CMK (cell line): ENCODE data around the gene ABCB9.
"Not testable (repeated sequence)": the region's sequence is repeated elsewhere in the genome, so short reads cannot be mapped to it uniquely, and the experiment has no call there.

Experiments
- DNase-seq: peaks from one replicate; pipeline ENCODE4 v3.0.0-alpha.2; 2010; ENCODE audit warnings: low read depth

The ABCB9 gene

DNA sequence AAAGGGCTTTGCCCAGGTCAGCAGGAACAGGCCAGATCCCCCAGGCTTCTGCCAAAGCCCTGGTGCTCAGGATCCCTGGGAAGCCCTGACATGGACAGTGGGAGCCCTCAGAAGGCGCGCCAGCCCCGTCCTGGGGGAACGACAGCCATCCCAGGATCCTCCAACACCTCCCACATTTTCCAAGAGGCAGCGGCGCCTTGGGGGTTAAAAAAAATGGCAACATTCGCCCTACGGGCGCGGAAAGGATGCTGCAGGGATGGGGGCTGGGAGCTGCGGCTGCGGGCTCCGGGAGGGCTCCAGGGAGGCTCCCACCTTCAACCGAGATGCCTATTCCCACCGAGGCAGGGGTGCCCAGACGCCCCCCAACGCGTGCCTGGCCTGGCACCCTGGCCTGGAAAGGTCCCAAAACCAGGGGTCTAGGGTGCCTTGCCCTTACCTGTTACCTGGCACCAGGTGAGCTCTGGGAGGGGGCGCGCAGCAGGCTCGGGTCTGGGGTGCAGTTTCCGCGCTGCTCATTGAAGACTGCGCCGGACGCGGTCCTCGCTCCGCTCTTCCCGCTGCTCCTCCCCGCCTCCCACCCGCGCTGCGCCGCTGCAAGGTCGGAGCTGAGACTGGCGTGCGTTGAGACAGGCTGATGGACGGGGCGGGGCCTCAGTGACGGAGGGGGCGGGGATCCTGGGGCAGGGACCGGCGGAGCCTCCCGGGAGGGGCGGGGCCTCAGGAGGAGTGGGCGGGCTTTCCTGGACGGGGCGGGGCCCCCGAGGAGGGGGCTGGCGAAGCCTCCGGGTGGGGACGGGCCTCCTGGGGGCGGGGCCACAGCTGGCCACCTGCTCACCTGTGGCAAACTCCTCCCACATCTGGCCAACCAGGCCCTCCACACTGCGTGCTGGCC, at the start of gene ABCB9:
TSS of gene ABCB9 (minus strand) at position 613 of the 892 bp plus-strand sequence. CDS start 6,228 bp downstream, outside the sequence.
- peak; percentile 89 for DNase-seq

DNA sequence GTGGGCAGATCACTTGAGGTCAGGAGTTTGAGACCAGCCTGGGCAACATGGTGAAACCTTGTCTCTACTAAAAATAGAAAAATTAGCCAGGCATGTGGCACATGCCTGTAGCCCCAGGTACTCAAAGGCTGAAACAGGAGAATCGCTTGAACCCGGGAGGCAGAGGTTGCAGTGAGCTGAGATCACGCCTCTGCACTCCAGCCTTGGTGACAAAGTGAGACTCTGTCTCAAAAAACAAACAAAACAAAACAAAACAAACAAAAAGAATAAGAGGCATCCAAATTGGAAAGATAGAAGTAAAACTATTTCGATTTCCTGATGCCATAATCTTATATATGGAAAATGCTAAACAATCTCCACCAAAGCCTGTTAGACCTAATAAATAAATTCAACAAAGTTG, 48.2 kb upstream of the ABCB9 start:
- not testable (repeated sequence) for DNase-seq

DNA sequence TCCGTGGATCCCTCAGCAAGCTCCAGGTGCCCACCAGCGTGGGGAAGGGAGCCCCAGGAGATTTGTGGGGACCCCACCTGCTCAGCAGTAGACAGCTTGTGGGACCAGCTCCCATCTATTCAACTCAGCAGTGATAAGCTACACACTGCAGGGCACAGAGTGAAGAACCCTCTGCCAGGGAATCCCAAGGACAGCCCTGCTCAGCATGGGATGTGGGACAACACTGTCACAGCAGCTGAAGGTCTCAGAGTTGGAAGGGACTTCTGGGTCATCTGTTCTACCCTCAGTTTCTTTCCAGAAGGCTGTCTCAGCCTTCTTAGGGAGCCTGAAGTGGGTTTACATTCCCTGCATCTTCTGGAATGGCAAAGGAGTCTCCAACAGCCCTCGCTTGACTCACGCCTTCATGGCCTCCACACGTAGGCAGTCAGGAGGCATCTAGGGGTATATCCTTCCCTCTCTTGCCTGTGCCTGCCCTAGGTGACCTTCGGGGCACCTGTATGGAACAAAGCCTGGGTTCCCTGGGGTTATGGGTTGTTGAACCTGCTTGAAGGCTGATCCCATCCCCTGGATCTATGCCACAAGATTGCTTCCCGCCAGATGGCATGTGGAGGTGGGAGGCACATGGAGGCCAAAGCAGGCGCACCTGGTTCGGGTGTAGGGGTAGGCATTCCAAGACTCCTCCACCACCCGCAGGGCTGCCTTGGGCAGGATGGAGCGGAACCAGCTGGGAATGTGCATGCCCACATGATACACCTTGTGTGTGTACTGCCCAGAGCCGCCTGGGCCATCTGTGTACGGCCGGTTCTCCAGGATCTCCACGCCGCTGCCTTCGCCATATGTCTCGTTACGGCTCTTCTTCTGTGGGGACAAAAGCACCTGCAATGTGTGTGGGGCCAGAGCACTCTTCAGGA, 47.2 kb upstream of the ABCB9 start:
- no peak for DNase-seq

DNA sequence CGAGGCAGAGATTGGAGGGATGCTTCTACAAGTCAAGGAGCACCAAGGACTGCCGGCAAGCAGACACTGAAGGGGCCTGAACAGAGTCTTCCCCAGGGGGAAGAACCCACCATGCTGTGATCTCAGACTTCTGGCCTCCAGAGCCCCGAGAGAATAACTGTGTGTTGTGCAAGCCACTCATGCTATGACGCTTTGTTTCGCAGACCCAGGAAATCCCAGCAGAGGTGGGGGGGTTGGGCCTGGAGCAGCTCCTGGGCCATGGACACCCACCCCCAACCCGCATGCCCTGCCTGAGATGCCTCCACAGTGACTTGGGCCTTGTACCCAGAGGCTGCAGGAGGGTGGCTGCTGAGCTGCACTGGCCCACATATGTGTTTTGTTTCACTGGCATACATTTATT, 45.4 kb upstream of the ABCB9 start:
- no peak for DNase-seq

DNA sequence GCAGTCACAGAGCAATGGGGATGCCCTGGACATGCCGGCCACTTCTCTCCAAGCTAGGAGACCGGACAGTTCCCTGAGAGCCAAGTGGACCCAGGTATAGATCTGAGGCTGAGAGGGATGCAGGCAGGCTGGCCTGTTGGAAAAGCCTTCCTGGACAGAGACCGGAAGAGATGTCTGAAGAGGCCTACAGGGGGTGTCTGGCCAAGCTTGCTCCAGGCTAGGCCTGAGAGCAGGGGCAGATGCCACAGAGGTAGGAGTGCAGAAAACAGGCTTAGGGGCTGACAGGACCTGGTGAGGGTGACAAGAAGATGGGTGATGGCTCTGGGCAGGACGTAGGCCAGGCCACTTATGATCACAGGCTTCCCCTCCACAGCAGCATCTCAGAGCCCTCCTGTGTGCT, 44.4 kb upstream of the ABCB9 start:
- no peak for DNase-seq

DNA sequence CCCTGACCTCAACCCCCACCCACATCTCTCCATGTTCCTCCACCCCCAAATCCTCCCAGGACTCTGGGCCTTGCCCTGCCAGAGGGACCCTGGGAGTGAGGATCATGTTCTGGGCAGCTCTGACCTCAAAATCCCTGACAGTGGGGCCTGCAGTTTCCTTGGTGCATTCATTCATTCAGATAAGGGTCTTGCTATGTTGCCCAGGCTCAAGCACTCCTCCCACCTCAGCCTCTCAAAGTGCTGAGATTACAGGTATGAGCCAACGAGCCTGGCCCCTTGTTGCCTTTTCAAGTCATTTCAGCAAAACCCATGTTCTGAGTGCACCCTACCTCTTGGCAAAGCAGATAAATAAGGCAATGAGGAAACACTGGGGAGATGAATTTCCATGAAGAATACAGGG, 43.8 kb upstream of the ABCB9 start:
- no peak for DNase-seq

DNA sequence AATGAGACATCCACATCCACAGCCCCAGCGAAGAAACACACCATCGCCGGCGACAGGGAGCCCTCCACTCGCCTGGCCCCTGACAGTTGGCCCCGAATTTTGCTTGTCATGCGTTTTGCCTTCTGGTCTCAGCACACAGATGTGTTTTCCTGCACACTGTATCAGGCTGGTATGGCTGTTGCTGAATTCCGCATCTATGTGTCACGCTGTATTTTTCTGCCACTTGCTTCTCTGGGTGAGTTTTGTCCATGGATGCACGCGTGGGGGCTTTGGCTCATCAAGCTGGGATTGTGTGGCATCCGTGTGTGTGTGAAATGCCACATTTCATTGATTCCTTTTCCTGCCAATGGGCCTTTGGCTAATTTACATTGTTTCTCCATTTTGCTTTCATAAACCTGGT, 40.7 kb upstream of the ABCB9 start:
- no peak for DNase-seq

DNA sequence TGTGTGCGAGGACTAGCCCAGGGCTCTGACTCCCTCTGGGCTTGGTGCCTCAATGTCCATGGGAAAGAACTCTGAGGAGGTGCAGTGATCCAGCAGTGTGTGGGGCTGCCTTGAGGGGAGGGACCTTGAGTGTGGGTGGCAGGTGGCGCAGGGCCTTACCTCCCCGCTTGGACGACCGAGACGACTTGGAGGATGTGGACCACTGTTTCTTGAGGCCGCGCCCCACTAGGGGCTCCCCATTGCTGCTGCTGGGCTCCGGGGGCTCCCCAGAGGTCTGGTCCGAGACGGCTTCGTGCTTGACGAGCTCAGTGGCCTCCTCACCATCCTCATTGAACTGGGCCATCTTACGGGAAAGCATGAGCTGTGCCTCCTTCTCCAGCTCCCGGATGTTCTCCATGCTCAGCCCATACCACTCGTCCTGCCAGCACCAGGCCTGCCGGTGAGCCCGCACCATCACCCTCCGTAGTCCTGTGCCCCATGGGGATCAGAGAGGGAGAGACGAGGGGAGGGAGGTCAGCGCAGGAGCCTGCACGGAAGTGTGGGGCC, 38.9 kb upstream of the ABCB9 start:
- no peak for DNase-seq

DNA sequence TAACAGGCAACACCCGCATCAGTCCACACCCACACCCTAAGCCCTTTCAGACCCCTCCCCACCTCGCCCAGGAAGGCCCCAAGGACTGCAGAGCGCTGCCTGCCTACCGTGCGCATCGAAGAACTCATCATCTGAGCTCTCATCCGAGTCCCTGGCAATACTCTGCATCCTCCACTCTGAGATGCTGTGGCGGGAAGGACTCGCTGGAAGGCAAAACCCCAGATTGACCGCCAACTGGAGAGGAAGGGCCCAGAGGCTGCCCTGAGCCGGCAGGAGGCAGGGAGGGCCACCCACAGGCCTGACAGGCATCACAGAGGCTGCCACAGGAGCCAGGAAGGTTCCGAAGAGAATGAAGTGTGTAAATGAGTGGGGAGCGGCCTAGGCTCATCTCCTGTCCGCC, 38.0 kb upstream of the ABCB9 start:
- no peak for DNase-seq

DNA sequence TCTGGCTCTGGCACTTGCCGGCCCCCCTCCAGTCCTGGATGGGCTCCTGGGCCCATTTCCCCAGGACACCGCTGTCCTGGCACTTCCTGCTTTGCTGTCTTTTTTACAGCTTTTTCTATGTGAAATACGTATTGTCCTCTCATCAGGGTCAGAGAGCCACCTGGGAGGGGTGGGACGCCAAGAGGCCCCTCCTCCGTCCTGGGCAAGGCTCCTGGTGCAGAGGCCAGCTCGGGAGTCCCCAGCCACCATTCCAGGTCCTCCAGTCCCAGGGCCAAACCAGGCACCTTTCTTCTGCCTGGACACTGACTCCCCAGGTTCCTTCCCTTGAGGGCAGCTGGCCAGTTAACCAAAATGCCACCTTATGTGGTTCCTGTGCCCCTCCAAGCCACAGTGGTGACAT, 37.0 kb upstream of the ABCB9 start:
- no peak for DNase-seq

DNA sequence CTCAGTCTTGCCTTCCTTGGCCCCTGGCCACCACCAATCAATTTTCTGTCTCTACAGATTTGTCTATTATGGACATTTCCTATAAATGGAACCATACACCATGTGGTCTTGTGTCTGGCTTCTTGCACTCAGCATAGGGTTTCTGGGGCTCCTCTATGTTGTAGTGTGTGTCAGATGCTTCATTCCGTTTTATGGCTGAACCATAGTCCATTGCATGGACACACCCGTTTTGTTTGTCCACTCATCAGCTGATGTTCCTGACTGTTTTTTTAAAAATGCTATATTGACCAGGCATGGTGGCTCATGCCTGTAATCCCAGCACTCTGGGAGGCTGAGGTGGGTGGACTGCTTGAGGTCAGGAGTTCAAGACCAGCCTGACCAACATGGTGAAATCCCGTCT, 35.2 kb upstream of the ABCB9 start:
- DNase-seq, result no peak

DNA sequence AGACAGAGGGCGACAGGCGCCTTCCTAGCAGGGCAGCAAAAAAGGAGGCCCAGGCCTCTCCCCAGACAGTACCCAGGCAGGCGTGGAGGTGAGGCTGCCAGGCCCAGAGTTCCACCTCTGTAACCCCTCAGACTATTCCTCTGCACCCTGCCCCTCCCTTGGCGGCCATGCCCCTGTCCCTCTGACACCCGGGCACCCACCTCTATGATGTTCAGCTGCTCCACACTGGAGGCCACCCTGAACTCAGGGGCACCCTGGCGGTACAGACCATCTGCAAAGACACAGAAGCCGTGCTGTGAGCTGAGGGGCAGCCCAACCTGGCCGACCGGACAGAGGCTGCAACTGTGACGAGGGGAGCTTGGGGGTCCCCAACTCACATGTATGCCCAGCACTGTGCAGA, 34.3 kb upstream of the ABCB9 start:
- no peak for DNase-seq

DNA sequence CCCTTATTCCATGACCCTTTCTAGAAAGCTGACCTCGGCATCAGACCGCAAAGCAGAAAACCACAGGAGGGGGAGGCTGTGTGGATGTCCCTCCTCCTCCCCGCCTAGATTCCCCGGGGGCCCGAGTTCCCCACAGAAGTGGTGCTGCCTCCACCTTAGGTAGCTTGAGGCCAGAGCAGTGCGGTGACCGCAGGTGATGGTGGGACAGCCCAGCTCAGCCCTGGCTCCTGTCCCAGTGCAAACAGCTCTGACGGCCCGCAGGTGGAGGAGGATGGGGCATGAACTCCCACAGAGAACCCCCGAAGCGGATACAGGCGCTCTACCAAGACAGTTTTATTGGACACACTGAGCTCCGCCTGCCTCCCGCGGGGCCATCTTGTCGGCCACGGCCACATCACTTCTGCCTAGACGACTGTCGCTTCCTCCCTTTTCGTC, 33.7 kb upstream of the ABCB9 start:
- no peak for DNase-seq

DNA sequence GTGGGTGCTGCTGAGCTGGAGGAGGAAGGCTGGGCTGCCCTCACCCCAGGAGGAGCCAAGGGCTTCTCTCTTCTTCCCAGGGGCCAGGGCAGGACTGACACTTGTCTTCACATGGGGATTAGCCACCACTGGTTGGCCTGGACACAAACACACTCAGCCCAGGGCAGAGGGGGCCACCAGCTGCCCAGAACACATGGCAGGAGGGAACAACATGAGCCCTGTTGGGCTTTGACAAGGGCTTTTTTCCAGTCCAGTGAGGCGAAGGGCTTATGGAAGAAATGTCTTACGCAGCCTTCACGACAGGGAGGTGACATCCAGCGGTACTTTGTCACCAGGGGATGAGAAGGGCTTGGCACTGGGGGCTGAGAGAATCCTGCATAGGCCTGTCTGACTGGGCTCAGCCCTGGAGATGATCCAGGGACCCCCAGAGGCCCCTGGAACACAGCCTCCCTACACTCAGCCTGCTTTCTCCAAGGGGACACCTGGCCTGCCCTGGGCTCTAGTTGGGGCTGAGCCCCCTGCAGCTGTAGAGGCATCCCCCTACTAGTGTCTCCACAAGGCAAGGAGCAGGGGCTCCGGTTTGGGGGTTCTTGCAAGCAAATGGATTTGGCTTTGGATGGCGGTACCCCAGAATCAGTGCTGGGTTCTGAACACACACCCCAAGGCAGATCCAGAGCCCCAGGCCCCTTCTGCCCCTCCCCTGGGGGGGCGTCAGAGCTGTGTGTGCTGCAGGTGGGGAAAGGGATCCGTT, 33.1 kb upstream of the ABCB9 start:
- DNase-seq, result no peak

DNA sequence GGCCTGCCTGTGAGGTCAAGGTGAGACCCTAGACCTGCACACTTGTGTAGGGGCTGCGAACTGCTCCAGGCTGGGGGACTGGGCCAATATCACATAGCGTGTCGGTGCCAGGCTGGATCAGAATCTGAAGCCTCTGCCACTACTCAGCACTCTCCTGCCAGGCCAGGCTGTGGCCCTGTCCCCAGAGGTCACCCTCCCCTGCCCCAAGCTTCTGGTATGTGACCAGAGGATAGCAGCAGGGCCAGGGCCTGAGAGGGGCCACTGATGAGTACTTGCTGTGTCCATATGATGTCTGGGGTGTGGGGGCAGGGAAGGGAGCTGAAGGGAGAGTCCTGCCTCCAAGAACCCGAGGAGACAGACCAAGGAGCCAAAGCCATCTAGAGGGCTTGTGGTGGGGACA, 32.1 kb upstream of the ABCB9 start:
- DNase-seq, result no peak

DNA sequence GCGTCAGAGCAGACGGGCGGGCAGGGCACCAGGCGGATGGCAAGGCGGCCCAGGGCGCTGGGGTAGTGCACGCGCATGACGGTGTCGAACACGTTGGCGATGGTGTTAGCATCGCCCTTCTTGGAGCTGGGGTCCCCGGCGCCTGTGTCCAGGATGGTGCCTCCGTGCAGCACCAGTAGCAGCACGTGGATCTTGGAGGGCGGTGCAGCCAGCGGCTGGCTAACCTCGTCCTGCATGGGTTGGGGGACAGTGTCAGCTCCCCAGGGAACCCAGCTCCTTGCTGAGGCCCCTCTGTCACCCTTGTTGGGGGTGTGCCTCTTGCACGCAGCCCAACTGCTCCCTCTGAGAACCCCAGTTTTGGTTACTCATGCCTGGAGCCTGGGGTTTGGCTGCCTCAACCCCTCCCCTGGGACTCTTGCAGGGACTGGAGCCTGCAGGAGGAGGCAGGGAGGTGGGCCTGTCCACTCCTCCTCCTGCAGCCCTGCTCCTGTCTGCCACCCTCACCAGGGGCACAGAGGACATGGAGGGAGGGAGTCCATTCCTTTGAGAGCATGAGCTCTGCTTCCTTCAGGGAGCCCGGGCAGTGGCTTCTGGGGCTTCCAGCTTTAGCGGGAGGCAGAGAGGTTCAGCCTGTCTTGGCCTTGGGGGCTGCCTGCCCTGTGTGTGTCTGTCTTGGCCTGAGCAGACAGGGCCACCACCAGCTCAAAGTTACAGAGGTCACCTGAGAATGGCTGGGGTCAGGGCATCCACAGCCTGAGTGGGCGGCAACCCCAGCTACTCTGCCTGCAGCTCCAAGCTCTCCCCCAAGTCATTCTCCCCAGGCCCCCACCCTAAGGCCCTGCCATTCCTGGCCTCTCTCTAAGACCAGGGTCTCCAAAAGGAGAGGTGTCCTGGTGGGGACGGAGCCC, 31.3 kb upstream of the ABCB9 start:
- DNase-seq, result no peak

DNA sequence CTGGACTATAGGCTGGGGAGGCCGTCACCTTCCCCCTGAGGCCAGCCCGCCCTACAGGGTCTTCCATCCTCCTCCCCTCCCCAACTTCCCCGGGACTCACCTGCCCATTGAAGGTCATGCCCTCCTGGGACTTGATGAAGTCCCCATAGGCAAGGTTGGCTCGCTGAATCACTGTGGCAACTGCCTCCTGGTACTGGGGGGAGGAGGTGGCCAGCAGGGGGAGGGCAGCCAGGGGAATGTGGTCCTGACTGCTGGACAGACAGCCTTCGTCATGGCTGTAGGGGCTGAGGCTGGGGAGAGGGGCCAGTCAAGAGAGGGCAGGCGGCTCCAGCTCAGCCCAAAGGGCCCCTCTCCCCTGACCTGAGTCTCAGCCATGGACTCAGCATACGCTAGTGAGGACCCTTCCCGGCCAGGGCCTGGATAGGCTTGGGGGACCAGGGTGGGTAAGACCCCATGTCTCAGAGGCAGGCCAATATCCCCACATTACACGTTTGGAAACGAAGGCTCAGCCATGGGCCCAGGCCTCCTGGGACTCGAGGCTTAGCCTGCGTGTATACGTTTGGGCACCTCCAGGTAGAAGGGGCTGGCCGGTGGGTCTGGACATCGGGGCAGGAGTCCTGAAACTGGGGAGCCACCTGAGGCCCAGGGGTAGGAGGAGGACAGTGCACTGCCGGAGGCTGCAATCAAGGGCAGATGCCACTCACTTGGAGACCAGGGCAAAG, 30.5 kb upstream of the ABCB9 start:
- no peak for DNase-seq

DNA sequence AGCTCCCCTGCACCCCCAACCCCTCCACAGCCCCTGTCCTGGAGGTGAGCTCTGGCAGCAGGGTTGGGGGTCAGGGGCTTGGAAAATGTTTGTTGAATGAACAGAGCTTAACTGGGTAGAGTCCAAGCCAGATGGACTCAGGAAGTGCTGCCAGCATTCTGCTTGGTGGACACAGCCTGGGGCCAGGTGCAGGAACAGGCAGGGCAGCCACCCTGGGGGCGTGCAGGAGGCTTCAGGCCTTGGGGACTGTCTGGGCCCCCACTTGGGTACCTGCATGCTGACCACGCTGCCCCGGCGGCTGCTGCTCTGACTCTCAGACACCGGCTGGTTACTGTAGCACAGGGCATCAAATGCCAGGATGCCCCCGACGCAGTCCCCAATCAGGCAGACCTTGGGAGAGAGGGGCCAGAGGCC, 29.9 kb upstream of the ABCB9 start:
- no peak for DNase-seq

DNA sequence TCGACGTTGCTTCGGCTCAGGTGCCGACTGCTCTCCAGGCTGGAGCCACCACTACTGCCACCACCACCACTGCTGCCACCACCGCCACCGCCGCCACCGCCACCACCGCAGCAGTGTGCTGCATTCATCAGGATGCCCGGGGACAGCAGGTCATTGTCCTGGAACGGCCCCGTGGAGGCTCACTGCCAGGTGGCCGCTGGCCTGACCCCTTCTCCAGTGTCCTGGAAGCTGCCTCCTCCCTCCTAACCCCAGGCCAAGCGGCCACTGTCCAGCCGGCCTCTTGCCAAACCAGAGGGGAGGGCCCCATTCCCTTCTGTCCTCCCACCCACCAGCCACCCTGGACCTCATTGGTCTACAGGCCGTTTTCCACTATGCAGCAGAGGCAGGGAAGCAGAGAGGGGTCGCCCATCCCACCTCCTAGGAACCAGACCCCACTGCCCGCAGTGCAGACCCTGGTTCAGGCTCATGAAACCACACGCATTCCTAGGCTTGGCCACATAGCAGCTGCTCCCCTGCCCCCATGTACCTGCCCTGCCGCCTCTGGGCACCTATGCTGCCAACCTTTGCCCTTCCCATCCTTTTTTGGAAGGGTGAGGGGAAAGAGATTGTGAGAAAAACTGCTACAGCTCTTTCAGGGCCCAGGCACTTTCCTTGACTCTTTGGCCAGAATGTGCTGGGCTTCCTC, 29.4 kb upstream of the ABCB9 start:
- no peak for DNase-seq
